HG02763 (cell line): Measurements from ENCODE around the gene CDC42EP4.
"Not testable (repeated sequence)": the region's sequence is repeated elsewhere in the genome, so short reads cannot be mapped to it uniquely, and the experiment has no call there.

ENCODE experiments used
- ATAC-seq: cut with Tn5 transposase; IDR thresholded peaks from one replicate; pipeline ENCODE4 v1.9.1; 2021; ENCODE audit warnings: mild to moderate bottlenecking, moderate library complexity; ENCODE audit not compliant: unreplicated experiment

CDC42EP4 gene

DNA sequence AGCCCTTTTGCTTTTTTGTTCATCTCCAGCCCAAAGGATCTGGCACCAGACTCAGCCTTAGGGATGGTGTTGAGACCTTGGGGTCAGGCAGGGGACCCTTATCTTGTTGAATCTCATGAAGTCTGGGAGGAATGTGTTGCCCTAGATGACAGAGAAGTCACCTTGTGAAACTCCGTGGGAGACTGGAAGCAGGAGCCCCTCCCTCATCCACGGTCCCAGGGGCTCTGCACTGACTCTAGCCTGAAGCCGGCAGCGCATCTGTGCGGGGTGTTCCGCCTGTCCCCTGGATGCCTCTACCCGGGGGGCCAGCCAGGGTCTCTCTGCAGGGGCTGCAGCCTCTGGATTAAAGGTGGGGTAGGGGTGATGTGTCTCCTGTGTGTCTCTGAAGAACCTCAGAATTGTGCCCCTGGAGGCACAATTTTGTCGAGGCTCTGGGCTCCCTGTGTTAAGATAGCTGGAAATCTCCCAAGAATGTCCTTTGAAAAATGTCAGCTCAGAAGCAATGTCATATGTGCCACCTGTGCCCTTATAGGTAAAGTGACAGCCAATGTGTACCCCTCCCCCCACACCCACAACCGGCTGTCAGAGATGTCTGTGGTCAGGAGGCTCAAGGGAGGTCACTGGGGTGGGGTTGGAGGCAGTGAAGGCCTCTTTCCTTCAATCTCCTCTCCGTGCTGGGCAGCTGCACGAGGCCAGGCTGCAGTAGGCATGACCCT, 32.1 kb upstream of the CDC42EP4 start:
- no peak for ATAC-seq

- no peak for ATAC-seq
Observed at GRCh38 chr17:73343168-73343634, 31.4 kb upstream of the CDC42EP4 start.

- ATAC-seq: no peak
Observed at GRCh38 chr17:73342541-73343167, 30.9 kb upstream of the CDC42EP4 start.

- no peak for ATAC-seq
Observed at GRCh38 chr17:73342050-73342522, 30.3 kb upstream of the CDC42EP4 start.

DNA sequence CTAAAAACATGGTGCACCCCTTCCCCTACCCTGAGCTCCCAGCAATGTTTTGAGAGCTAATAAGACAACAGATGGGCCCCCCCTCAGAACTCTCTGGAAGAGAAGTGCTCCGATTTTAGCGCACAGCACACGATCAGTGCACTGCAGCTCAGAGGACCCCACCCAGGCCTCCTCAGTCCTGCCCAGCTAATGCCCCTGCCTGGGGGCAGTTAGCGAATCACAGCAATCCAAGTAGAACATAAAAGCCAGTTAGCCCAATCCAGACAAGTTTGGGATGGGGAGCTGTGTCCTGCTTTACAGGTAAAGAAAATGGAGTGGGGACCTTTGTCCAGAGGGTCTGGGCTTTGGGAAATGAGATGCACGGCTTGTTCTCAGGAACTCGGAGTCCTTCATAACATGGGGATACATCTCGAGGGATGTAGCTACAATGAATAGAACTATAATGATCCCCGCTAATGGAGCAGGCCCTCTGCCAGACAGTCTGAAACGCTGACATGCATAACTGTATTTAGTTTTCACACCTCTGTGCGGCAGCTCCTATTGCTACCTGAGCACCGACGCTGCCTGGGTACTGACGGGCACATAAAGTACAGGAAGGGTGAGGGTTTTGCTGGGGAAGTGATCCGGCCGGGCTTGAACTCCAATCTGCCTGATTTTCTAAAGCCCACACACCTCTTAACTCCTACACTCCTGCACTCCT, 29.7 kb upstream of the CDC42EP4 start:
- ATAC-seq: no peak

DNA sequence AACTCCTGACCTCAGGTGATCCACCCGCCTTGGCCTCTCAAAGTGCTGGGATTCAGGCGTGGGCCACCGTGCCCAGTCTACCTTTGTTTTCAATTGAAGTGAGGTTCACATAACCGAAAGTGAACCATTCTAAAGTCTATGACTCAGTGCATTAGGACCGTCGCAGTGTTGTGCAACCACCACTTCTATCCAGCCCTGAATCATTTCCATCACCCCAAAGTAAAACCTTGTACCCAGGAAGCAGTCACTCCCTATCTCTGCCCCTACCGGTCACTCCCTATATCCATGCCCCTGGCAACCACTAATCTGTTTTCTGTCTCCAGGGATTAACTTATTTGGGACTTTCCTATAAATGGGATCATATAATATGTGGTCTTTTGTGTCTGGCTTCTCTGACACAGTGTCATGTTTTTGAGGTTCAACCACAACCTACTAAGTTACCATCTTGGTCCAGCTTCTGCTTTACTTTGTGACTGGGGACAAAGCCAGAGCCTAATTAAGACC, 28.3 kb upstream of the CDC42EP4 start:
- ATAC-seq: no peak

- ATAC-seq: no peak
Observed at GRCh38 chr17:73338566-73339197, 26.9 kb upstream of the CDC42EP4 start.

- no peak for ATAC-seq
Observed at GRCh38 chr17:73338050-73338521, 26.3 kb upstream of the CDC42EP4 start.

DNA sequence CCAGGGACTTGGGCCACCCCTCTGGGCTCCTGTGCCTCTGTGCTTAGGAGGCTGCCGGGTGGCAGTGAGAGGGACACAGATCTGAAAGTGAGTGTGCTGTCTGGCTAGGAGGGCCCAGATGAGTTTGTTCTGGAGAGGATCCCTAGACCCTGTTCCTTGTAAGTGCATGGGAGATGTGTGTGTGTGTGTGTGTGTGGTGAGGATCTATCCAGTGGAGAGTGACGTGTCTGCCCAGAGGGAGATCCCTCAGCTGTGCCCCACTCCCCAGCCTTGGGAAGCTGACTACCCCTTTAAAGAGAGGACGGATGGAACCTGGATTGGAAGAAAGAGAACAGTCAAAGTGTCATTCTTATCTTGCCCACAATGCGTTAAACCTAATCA, 25.5 kb upstream of the CDC42EP4 start:
- no peak for ATAC-seq

DNA sequence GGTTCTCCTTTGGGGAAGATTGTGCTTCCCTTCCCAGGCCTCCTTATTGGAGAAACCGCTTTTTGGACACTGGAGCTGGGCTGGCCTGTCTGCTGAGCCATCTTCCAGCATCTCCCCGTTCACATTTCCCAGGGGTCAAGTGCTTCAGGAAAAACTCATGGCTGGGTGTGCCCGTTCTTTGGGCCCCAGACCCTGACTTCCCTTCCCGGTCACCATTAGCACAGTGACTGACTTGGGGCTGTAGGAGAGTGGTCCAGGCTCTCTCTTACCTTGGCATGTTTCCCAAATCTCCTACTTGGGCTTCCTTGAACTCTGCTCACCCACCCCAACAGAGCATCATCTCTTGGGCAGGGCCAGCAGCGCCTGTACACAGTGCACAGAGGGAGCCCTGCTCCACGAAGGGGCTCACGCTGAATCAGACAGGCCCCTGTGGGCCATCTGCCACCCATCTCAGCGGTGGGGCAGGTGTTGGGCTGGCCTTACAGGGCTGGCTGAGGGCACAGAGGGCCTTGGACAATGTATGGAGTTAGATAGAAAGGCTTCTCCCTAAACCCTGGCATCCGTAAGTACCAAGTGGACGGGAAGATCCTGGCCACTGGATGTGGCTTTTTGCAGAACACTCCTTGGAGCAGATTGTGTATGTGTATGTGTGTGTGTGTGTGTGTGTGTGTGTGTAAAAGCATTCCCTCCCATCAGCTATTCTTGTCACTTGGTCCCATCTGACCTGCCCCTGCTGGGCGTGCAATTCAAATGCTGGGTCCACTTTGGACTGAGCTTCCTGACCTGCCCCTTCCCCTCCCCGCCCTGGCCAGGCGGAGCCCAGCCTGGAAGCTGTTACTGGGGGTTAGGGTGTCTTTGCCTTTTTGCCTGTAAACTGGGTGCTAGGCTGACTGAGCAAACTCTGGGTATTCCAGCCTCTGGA, 24.9 kb upstream of the CDC42EP4 start:
- no peak for ATAC-seq

DNA sequence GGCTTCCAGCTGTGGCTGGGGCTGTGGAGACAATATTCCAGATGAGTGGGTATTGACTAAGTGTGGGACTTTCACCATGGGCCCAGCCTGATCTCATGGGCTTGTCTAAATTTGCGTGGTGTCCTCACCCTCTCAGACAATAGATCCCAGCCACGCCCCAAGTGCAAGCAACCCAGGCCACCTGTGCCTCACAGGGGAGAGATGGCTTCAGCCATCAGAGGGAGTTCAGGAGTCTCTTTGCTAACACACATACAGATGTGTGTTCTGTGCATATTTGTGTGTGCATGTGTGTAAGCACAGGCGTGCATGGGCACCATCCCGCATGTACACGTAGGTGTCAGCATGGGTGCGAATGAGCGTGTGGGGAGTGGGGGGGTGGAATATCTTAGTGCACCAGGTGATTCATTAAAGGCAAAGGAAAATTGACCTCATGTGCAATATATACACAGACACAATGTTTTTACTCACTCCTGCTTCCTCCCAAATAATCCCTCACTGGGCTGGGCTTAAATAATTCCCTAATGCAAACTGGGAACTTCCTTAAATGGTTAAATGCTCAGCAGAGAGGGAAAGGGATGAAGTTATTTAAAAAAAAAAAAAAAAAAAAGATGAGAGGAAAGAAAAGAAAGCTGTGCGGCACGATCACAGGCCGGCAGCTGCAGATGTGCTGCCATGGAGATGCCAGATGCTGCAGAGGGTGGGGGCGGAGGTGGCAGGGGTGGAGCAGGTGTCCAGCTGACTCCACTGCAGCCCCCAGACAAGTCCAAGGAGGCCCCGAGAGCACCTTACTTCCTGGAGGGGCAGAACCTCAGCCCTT, 24.0 kb upstream of the CDC42EP4 start:
- no peak for ATAC-seq

GRCh38 chr17:73334771-73335513, 23.1 kb upstream of the CDC42EP4 start:
- ATAC-seq: no peak

GRCh38 chr17:73333445-73333844, 21.6 kb upstream of the CDC42EP4 start:
- ATAC-seq: not testable (repeated sequence)

- no peak for ATAC-seq
Observed at GRCh38 chr17:73331060-73331459, 19.3 kb upstream of the CDC42EP4 start.

DNA sequence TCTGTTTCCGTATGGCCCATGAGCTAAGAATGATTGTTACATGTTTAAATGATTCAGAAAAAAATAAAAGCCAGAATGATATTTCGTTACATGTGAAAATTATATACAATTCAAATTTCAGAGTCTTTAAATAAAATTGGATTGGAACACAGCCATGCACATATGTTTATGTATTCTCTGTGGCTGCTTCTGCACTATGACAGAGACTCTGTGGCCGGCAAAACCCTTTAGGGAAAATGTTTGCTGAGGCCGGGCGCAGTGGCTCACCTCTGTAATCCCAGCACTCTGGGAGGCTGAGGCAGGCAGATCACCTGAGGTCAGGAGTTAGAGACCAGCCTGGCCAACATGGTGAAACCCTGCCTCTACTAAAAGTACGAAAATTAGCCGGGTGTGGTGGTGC, 15.9 kb upstream of the CDC42EP4 start:
- no peak for ATAC-seq

- ATAC-seq: no peak
Observed at GRCh38 chr17:73325527-73325842, 13.7 kb upstream of the CDC42EP4 start.

- no peak for ATAC-seq
Observed at GRCh38 chr17:73324711-73325526, 13.1 kb upstream of the CDC42EP4 start.

- ATAC-seq: no peak
Observed at GRCh38 chr17:73324160-73324475, 12.3 kb upstream of the CDC42EP4 start.
